ENCODE results near the gene LHB. TPM values are rescaled to one million over a fixed set of nuclear protein-coding genes. Genes with fewer than 3 reads are reported as not detected.
"Not testable (repeated sequence)": the region's sequence is repeated elsewhere in the genome, so short reads cannot be mapped to it uniquely, and the experiment has no call there.

LHB gene
- total and polyA plus RNA-seq, 2 donors (not counting 1 experiment from before 2014, with no cell fraction given) = not detected

- H3K36me3 ChIP-seq (ENCODE audit: control insufficient read depth, insufficient read depth, low read length) = no peaks in the 10 kb centered on the region
- H3K4me3 ChIP-seq (replicated peaks in 1 of 4; ENCODE audit: control extremely low read depth in 1 of 4, insufficient read depth in 1 of 4, low read depth in 3 of 4, low read length in 4 of 4) = no peak overlapping the region
- H3K4me2 ChIP-seq (ENCODE audit: extremely low read depth, insufficient read depth, low read length) = no peak overlapping the region
- H3K4me1 ChIP-seq (ENCODE audit: control insufficient read depth, extremely low read depth, insufficient read depth, low read length) = peaks cover 2% of the 10 kb centered on the region
- no peak overlapping the region for H2AFZ ChIP-seq (ENCODE audit: low read length)
- no peak overlapping the region for H3K9ac ChIP-seq (ENCODE audit: insufficient read depth, low read length)
- no peaks in the 10 kb centered on the region for H4K20me1 ChIP-seq (ENCODE audit: control insufficient read depth, extremely low read depth, insufficient read depth, low read length)
- H3K9me3 ChIP-seq (ENCODE audit: control insufficient read depth, insufficient read depth, low read depth, low read length) = no peaks in the 10 kb centered on the region
- TF ChIP-seq, protein P1, sequence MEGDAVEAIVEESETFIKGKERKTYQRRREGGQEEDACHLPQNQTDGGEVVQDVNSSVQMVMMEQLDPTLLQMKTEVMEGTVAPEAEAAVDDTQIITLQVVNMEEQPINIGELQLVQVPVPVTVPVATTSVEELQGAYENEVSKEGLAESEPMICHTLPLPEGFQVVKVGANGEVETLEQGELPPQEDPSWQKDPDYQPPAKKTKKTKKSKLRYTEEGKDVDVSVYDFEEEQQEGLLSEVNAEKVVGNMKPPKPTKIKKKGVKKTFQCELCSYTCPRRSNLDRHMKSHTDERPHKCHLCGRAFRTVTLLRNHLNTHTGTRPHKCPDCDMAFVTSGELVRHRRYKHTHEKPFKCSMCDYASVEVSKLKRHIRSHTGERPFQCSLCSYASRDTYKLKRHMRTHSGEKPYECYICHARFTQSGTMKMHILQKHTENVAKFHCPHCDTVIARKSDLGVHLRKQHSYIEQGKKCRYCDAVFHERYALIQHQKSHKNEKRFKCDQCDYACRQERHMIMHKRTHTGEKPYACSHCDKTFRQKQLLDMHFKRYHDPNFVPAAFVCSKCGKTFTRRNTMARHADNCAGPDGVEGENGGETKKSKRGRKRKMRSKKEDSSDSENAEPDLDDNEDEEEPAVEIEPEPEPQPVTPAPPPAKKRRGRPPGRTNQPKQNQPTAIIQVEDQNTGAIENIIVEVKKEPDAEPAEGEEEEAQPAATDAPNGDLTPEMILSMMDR (conservative IDR thresholded peaks at IDR 0.05 in 1 of 2, IDR thresholded peaks at IDR 0.05 in 1 of 2; ENCODE audit: low read depth in 1 of 2, low read length in 2 of 2) = no peak
- no peak for TF ChIP-seq EZH2 (IDR thresholded peaks at IDR 0.05; ENCODE audit: low read length, missing control alignments)
- no peaks in the 10 kb centered on the region for H3K79me2 ChIP-seq (ENCODE audit: control insufficient read depth, insufficient read depth, low read length)
- H3K27ac ChIP-seq (ENCODE audit: insufficient read depth, low read length) = no peak overlapping the region
- peaks cover 2% of the 10 kb centered on the region for H3K27me3 ChIP-seq (ENCODE audit: control insufficient read depth, insufficient read depth, low read length)
- no peak for DNase-seq (ENCODE audit: low read depth in 2 of 2)
Measured at GRCh38 chr19:49059053-49059452, 42.2 kb upstream of the LHB start.

DNA sequence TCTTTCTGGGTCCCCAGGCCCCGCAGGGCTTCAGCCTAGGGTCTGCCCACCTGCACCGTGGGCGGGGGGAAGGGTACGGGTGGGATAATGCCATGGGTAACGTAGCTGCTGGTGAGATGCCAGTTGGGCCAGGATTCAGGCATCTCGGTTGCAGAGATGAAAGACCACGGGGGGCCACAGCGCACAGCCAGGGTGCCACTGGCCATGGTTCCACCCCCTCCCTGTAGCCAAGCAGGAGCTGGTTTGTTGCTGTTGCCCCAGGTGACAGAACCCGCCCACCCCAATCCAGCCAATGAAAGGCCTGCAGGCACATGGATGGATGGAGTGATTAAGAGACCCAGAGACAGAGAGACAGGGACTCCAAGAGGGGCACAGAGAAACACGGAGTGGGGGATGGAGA lies 41.7 kb upstream of the LHB start:
- Histone ChIP-seq H3K27me3 (ENCODE audit: control insufficient read depth, insufficient read depth, low read length) (no peaks in the 10 kb centered on the region), H3K4me1 (ENCODE audit: control insufficient read depth, extremely low read depth, insufficient read depth, low read length) (peaks cover 2% of the 10 kb centered on the region), H2AFZ (ENCODE audit: low read length) (no peak overlapping the region), H3K27ac (ENCODE audit: insufficient read depth, low read length) (no peak overlapping the region), H3K4me3 (replicated peaks in 1 of 4; ENCODE audit: control extremely low read depth in 1 of 4, insufficient read depth in 1 of 4, low read depth in 3 of 4, low read length in 4 of 4) (no peak overlapping the region), H3K79me2 (ENCODE audit: control insufficient read depth, insufficient read depth, low read length) (no peaks in the 10 kb centered on the region), H3K4me2 (ENCODE audit: extremely low read depth, insufficient read depth, low read length) (no peak overlapping the region), H3K36me3 (ENCODE audit: control insufficient read depth, insufficient read depth, low read length) (no peaks in the 10 kb centered on the region), H3K9ac (ENCODE audit: insufficient read depth, low read length) (no peak overlapping the region), H4K20me1 (ENCODE audit: control insufficient read depth, extremely low read depth, insufficient read depth, low read length) (no peaks in the 10 kb centered on the region), H3K9me3 (ENCODE audit: control insufficient read depth, insufficient read depth, low read depth, low read length) (no peaks in the 10 kb centered on the region)
- peak in 1 of 2 donors; percentile 51 for DNase-seq (ENCODE audit: low read depth in 2 of 2)
- no peak for TF ChIP-seq EZH2 (IDR thresholded peaks at IDR 0.05; ENCODE audit: low read length, missing control alignments)
- TF ChIP-seq, protein P1 (conservative IDR thresholded peaks at IDR 0.05 in 1 of 2, IDR thresholded peaks at IDR 0.05 in 1 of 2; ENCODE audit: low read depth in 1 of 2, low read length in 2 of 2) = no peak

GRCh38 chr19:49057636-49058234 lies 40.8 kb upstream of the LHB start, which contains the start of gene CGB7:
CGB7 (minus strand) TSS chr19:49057749; CDS start chr19:49055375, 2,374 bp downstream.
- H3K27me3 ChIP-seq (ENCODE audit: control insufficient read depth, insufficient read depth, low read length) = no peaks in the 10 kb centered on the region
- H2AFZ ChIP-seq (ENCODE audit: low read length) = peak within 1 kb of the TSS; percentile 62
- no peak within 1 kb of the TSS for H3K27ac ChIP-seq (ENCODE audit: insufficient read depth, low read length)
- H3K4me2 ChIP-seq (ENCODE audit: extremely low read depth, insufficient read depth, low read length) = peak within 1 kb of the TSS; percentile 94
- H3K9ac ChIP-seq (ENCODE audit: insufficient read depth, low read length) = no peak within 1 kb of the TSS
- no peaks in the 10 kb centered on the region for H3K36me3 ChIP-seq (ENCODE audit: control insufficient read depth, insufficient read depth, low read length)
- no peaks in the 10 kb centered on the region for H4K20me1 ChIP-seq (ENCODE audit: control insufficient read depth, extremely low read depth, insufficient read depth, low read length)
- peak within 1 kb of the TSS; percentile 45 to 64 (median 52) for H3K4me3 ChIP-seq (replicated peaks in 1 of 4; ENCODE audit: control extremely low read depth in 1 of 4, insufficient read depth in 1 of 4, low read depth in 3 of 4, low read length in 4 of 4)
- H3K9me3 ChIP-seq (ENCODE audit: control insufficient read depth, insufficient read depth, low read depth, low read length) = no peaks in the 10 kb centered on the region
- DNase-seq (ENCODE audit: low read depth in 2 of 2) = peak; percentile 33 to 62
- H3K79me2 ChIP-seq (ENCODE audit: control insufficient read depth, insufficient read depth, low read length) = no peaks in the 10 kb centered on the region
- peaks cover 2% of the 10 kb centered on the region for H3K4me1 ChIP-seq (ENCODE audit: control insufficient read depth, extremely low read depth, insufficient read depth, low read length)
- no peak for TF ChIP-seq EZH2 (IDR thresholded peaks at IDR 0.05; ENCODE audit: low read length, missing control alignments)
- TF ChIP-seq, protein P1 (conservative IDR thresholded peaks at IDR 0.05 in 1 of 2, IDR thresholded peaks at IDR 0.05 in 1 of 2; ENCODE audit: low read depth in 1 of 2, low read length in 2 of 2) = no peak

- H3K27me3 ChIP-seq (ENCODE audit: control insufficient read depth, insufficient read depth, low read length); H3K4me1 ChIP-seq (ENCODE audit: control insufficient read depth, extremely low read depth, insufficient read depth, low read length); H4K20me1 ChIP-seq (ENCODE audit: control insufficient read depth, extremely low read depth, insufficient read depth, low read length); H3K9me3 ChIP-seq (ENCODE audit: control insufficient read depth, insufficient read depth, low read depth, low read length); H3K79me2 ChIP-seq (ENCODE audit: control insufficient read depth, insufficient read depth, low read length); DNase-seq (ENCODE audit: low read depth in 2 of 2); H3K36me3 ChIP-seq (ENCODE audit: control insufficient read depth, insufficient read depth, low read length); H3K9ac ChIP-seq (ENCODE audit: insufficient read depth, low read length); H3K27ac ChIP-seq (ENCODE audit: insufficient read depth, low read length): not testable (repeated sequence)
- H3K4me3 ChIP-seq (replicated peaks in 1 of 4; ENCODE audit: control extremely low read depth in 1 of 4, insufficient read depth in 1 of 4, low read depth in 3 of 4, low read length in 4 of 4) = peak overlapping the region; percentile 45 to 64 (median 52)
- H3K4me2 ChIP-seq (ENCODE audit: extremely low read depth, insufficient read depth, low read length) = peak overlapping the region; percentile 94
- peak overlapping the region; percentile 62 for H2AFZ ChIP-seq (ENCODE audit: low read length)
Measured at GRCh38 chr19:49056902-49057596, 40.2 kb upstream of the LHB start.
